ENCODE results near the gene ULK2.

ULK2 gene

DNA sequence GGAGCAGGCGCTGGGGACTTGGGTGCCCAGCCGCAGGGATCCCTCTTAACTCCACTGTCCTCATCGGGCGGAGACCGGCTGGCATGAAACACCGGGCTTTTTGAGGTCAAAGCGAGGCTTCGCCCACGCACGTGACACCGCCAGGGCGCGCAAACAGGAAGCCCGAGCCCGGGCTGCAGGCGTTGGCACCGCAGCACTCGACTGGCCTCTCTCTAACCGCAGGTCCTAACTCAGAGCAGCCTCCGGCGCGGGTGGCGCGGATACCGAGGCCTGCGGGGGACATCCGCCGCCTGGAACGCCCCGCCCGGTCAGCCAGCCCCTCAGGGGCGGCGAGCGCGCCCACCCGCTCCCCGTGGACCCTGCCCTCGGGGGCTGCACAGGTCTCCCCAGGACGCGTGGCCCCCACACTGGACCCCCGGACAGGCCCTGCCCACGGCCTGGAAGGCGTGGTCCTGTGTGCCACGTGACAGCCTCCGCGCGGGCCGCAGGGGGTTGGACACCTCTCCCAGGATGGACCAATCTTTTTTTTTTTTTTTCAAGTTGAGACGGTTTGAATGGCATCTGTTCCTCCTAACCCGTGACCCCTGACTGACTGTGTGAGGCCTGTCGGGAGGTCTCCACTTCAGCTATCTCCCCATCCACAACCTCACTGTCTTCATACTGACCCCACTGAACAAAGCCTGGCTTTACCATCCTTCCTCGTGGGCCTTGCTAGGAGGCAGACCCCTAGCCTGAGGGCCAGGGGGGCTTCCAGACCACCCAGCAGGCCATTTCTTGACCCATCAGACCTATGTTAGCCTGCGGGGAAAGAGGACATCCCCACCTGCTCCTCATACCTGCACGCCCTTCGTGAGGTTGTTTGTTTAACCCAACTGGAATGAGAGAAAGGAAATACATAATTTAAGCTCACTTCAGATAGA is 143.0 kb downstream of the ULK2 start:
- no peak for DNase-seq

DNA sequence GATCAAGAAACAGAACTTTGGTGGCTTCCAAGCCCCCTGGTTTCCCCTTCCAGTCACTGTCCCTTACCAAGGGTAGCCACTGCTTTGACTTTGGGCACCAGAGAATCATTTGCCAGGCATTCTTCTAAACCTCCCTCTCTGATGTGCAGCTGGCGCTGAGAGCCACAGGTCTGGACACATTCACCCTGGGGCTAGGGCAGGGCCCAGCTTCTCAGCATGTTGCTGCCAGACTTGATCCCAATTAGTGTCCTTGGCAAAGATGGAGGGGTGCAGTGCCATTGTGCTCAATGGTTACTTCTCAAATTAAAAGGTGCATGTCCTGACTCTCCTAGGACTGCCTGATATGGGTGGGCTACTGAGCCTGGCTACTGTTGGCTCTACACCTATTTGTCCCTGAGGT is 143.8 kb downstream of the ULK2 start:
- DNase-seq: no peak
